HG03558 (cell line): ENCODE results near the gene SLC35F4.
"Not testable (repeated sequence)": the region's sequence is repeated elsewhere in the genome, so short reads cannot be mapped to it uniquely, and the experiment has no call there.

Experiments
- ATAC-seq: cut with Tn5 transposase; IDR thresholded peaks from one replicate; pipeline ENCODE4 v1.9.1; 2021; ENCODE audit warnings: moderate number of reproducible peaks; ENCODE audit not compliant: unreplicated experiment; ENCODE audit errors: extremely low read depth

SLC35F4 gene

GRCh38 chr14:57812741-57813140 lies 53.2 kb downstream of the SLC35F4 start:
- no peak for ATAC-seq

- no peak for ATAC-seq
Observed at GRCh38 chr14:57811998-57812546, 53.8 kb downstream of the SLC35F4 start.

GRCh38 chr14:57809808-57810207 lies 56.1 kb downstream of the SLC35F4 start:
- no peak for ATAC-seq

GRCh38 chr14:57797160-57797559 lies 68.7 kb downstream of the SLC35F4 start:
- ATAC-seq, result no peak

- ATAC-seq, result no peak
Observed at GRCh38 chr14:57796556-57796955, 69.3 kb downstream of the SLC35F4 start.

- no peak for ATAC-seq
Observed at GRCh38 chr14:57785058-57785457, 80.8 kb downstream of the SLC35F4 start.

GRCh38 chr14:57771801-57772200 lies 94.1 kb downstream of the SLC35F4 start:
- no peak for ATAC-seq

- no peak for ATAC-seq
Observed at GRCh38 chr14:57769863-57770523, 95.9 kb downstream of the SLC35F4 start.

GRCh38 chr14:57761800-57762199 lies 104.1 kb downstream of the SLC35F4 start:
- no peak for ATAC-seq

GRCh38 chr14:57760896-57761295 lies 105.0 kb downstream of the SLC35F4 start:
- no peak for ATAC-seq

- no peak for ATAC-seq
Observed at GRCh38 chr14:57755018-57755521, 110.8 kb downstream of the SLC35F4 start.

- no peak for ATAC-seq
Observed at GRCh38 chr14:57754527-57754926, 111.4 kb downstream of the SLC35F4 start.

GRCh38 chr14:57753821-57754220 lies 112.1 kb downstream of the SLC35F4 start:
- no peak for ATAC-seq

- not testable (repeated sequence) for ATAC-seq
Observed at GRCh38 chr14:57752142-57752695, 113.7 kb downstream of the SLC35F4 start.

- ATAC-seq, result no peak
Observed at GRCh38 chr14:57751400-57751799, 114.5 kb downstream of the SLC35F4 start.

- ATAC-seq, result no peak
Observed at GRCh38 chr14:57749267-57749666, 116.6 kb downstream of the SLC35F4 start.

GRCh38 chr14:57748279-57748678 lies 117.6 kb downstream of the SLC35F4 start:
- ATAC-seq, result no peak

- ATAC-seq, result no peak
Observed at GRCh38 chr14:57747036-57747435, 118.9 kb downstream of the SLC35F4 start.

GRCh38 chr14:57746563-57746962 lies 119.3 kb downstream of the SLC35F4 start:
- ATAC-seq, result no peak

- no peak for ATAC-seq
Observed at GRCh38 chr14:57739516-57739915, 126.4 kb downstream of the SLC35F4 start.

- ATAC-seq, result no peak
Observed at GRCh38 chr14:57737598-57737997, 128.3 kb downstream of the SLC35F4 start.

- ATAC-seq, result no peak
Observed at GRCh38 chr14:57736391-57736790, 129.5 kb downstream of the SLC35F4 start.
